Ammon's horn (tissue), 1 donor: ENCODE data around the gene HTT.

Source experiments
- DNase-seq: peaks from one replicate; pipeline ENCODE4 v3.0.0-alpha.2; 2016; ENCODE audit warnings: low spot score

Gene HTT

GRCh38 chr4:3200423-3201090 lies 126.1 kb downstream of the HTT start:
- DNase-seq: no peak

- DNase-seq: no peak
Observed at GRCh38 chr4:3201718-3202702, 127.5 kb downstream of the HTT start.

- DNase-seq: peak; percentile 35
Observed at GRCh38 chr4:3202836-3203820, 128.6 kb downstream of the HTT start.

- DNase-seq: no peak
Observed at GRCh38 chr4:3203971-3204431, 129.5 kb downstream of the HTT start.

GRCh38 chr4:3205995-3206394 lies 131.5 kb downstream of the HTT start:
- no peak for DNase-seq

GRCh38 chr4:3206439-3207100 lies 132.1 kb downstream of the HTT start:
- DNase-seq: no peak

GRCh38 chr4:3207531-3208037 lies 133.1 kb downstream of the HTT start:
- no peak for DNase-seq

GRCh38 chr4:3208826-3209225 lies 134.3 kb downstream of the HTT start:
- DNase-seq: no peak

- DNase-seq: no peak
Observed at GRCh38 chr4:3209551-3210325, 135.3 kb downstream of the HTT start.

- no peak for DNase-seq
Observed at GRCh38 chr4:3210467-3210866, 136.0 kb downstream of the HTT start.

- no peak for DNase-seq
Observed at GRCh38 chr4:3211866-3212265, 137.4 kb downstream of the HTT start.

- DNase-seq: no peak
Observed at GRCh38 chr4:3212391-3213105, 138.1 kb downstream of the HTT start.

GRCh38 chr4:3213106-3213425 lies 138.6 kb downstream of the HTT start:
- no peak for DNase-seq

- DNase-seq: no peak
Observed at GRCh38 chr4:3213661-3214250, 139.3 kb downstream of the HTT start.

- DNase-seq: no peak
Observed at GRCh38 chr4:3215256-3215655, 140.8 kb downstream of the HTT start.

- DNase-seq: no peak
Observed at GRCh38 chr4:3215733-3216132, 141.3 kb downstream of the HTT start.

GRCh38 chr4:3217266-3217665 lies 142.8 kb downstream of the HTT start:
- DNase-seq: no peak

- DNase-seq: no peak
Observed at GRCh38 chr4:3217771-3218170, 143.3 kb downstream of the HTT start.
